WTC11 (cell line): Measurements from ENCODE around the gene PIRT.

Source experiments
- CTCF ChIP-seq: fragments of 200-600 bp; IDR thresholded peaks from 2 replicates; pipeline ENCODE4 v1.8.0; 2022; ENCODE audit warnings: antibody characterized with exemption
- E2F4 ChIP-seq: sonication (generic); formaldehyde crosslinking; IDR thresholded peaks from 2 replicates; pipeline ENCODE4 v1.8.1; 2022; ENCODE audit warnings: low read depth, mild to moderate bottlenecking, moderate library complexity, missing genetic modification reagents, borderline replicate concordance
- IRF2 ChIP-seq: sonication (generic); formaldehyde crosslinking; IDR thresholded peaks from 2 replicates; pipeline ENCODE4 v1.8.0; 2022; ENCODE audit warnings: low read depth, missing genetic modification reagents, borderline replicate concordance
- NFYB ChIP-seq: sonication (generic); formaldehyde crosslinking; conservative IDR thresholded peaks from 2 replicates; pipeline ENCODE4 v1.8.0; 2022; ENCODE audit warnings: low read depth, missing genetic modification reagents
- TEAD4 ChIP-seq: sonication (generic); formaldehyde crosslinking; IDR thresholded peaks from 2 replicates; pipeline ENCODE4 v1.8.0; 2022; ENCODE audit warnings: mild to moderate bottlenecking, missing genetic modification reagents
- TP53 ChIP-seq: sonication (generic); formaldehyde crosslinking; IDR thresholded peaks from 2 replicates; pipeline ENCODE4 v1.8.1; 2023; ENCODE audit warnings: mild to moderate bottlenecking, missing genetic modification reagents

- no peak for TF ChIP-seq CTCF
- no peak for TF ChIP-seq TP53
- TF ChIP-seq IRF2 (CRISPR knock-in tag) = no peak
- no peak for TF ChIP-seq E2F4
- TF ChIP-seq NFYB (CRISPR knock-in tag) = no peak
- no peak for TF ChIP-seq TEAD4 (CRISPR knock-in tag)
Observed at GRCh38 chr17:10824874-10825273, 13.0 kb downstream of the PIRT start.
